H1 (cell line): ENCODE data around the gene ANK2. TPM values are rescaled to one million over a fixed set of nuclear protein-coding genes. Genes with fewer than 3 reads are reported as not detected.

ENCODE experiments used
- CTCF ChIA-PET: fragments of 300-600 bp; sonication (Branson Sonifier 250); formaldehyde crosslinking; loops from one replicate; lab custom pipeline; 2021; ENCODE audit not compliant: partially characterized antibody; lab: Charles Lee
- POLR2A ChIA-PET: fragments of 300-600 bp; sonication (Branson Sonifier 250); formaldehyde crosslinking; loops from one replicate; lab custom pipeline; 2021; ENCODE audit warnings: inconsistent platforms; ENCODE audit not compliant: partially characterized antibody; lab: Charles Lee
- DNase-seq, 2 experiments: peaks; one replicate each; pipeline versions ENCODE4 v3.0.0 to v3.0.0-alpha.2; 2010 to 2022; ENCODE audit warnings: low spot score in 2 of 2, low read depth in 1 of 2, mixed read lengths in 1 of 2
- FAIRE-seq: peaks from 2 replicates; lab custom pipeline; 2011; peaks lifted over from hg19 to GRCh38; lab: Jason Lieb, UNC
- H2AFZ ChIP-seq: 2 replicates; pipeline ENCODE4 v1.8.1; 2012; ENCODE audit warnings: low read length, inconsistent platforms
- H2AK5ac ChIP-seq: 2 replicates; pipeline ENCODE4 v1.6.1; 2013; ENCODE audit warnings: low read depth, low read length
- H2BK120ac ChIP-seq: replicated peaks from 2 replicates; pipeline ENCODE3; 2013; ENCODE audit warnings: low read depth, low read length, inconsistent platforms
- H2BK12ac ChIP-seq: 2 replicates; pipeline ENCODE4 v1.6.1; 2013; ENCODE audit warnings: low read depth, low read length
- H2BK15ac ChIP-seq: 2 replicates; pipeline ENCODE4 v1.6.1; 2013; ENCODE audit warnings: low read length
- H2BK20ac ChIP-seq: 2 replicates; pipeline ENCODE4 v1.6.1; 2013; ENCODE audit warnings: low read length
- H2BK5ac ChIP-seq: 2 replicates; pipeline ENCODE4 v1.6.1; 2013; ENCODE audit warnings: low read depth, low read length
- H3K14ac ChIP-seq: 2 replicates; pipeline ENCODE4 v1.6.1; 2013; ENCODE audit warnings: inconsistent platforms; ENCODE audit not compliant: insufficient read length
- H3K18ac ChIP-seq: 2 replicates; pipeline ENCODE4 v1.6.1; 2013; ENCODE audit warnings: low read length; ENCODE audit errors: extremely low read depth
- H3K23ac ChIP-seq: 2 replicates; pipeline ENCODE4 v1.6.1; 2013; ENCODE audit warnings: inconsistent platforms; ENCODE audit not compliant: insufficient read length
- H3K23me2 ChIP-seq: 2 replicates; pipeline ENCODE4 v1.6.1; 2013; ENCODE audit warnings: low read depth, low read length
- H3K27ac ChIP-seq: 2 replicates; pipeline ENCODE4 v1.6.1; 2011; ENCODE audit warnings: low read depth, low read length, inconsistent platforms
- H3K27me3 ChIP-seq, 4 experiments: replicated peaks in 1 of 4; 1 replicate in 1 of 4; 2 replicates in 3 of 4; pipeline versions ENCODE4 v1.6.1 to v1.8.1; 2011 to 2013; ENCODE audit warnings: low read length in 3 of 4, mild to moderate bottlenecking in 3 of 4, inconsistent platforms in 2 of 4, mixed read lengths in 2 of 4, moderate library complexity in 1 of 4; ENCODE audit not compliant: control insufficient read depth in 3 of 4, insufficient read depth in 3 of 4; ENCODE audit errors: extremely low read depth in 1 of 4
- H3K36me3 ChIP-seq, 4 experiments: 2 replicates each; pipeline versions ENCODE4 v1.6.1 to v1.8.1; 2011 to 2013; ENCODE audit warnings: mild to moderate bottlenecking in 4 of 4, low read length in 3 of 4, moderate library complexity in 2 of 4, control low read depth in 1 of 4, inconsistent platforms in 1 of 4; ENCODE audit not compliant: insufficient read depth in 4 of 4, control insufficient read depth in 2 of 4
- H3K4ac ChIP-seq: replicated peaks from 2 replicates; pipeline ENCODE3; 2013; ENCODE audit warnings: low read length, low read depth, mixed read lengths, inconsistent platforms; ENCODE audit not compliant: insufficient read length
- H3K4me1 ChIP-seq, 4 experiments: replicated peaks in 1 of 4; 1 replicate in 1 of 4; 2 replicates in 3 of 4; pipeline versions ENCODE4 v1.6.1 to v1.8.1; 2011 to 2013; ENCODE audit warnings: low read length in 3 of 4, inconsistent platforms in 2 of 4, mixed read lengths in 1 of 4; ENCODE audit not compliant: insufficient read depth in 4 of 4, control insufficient read depth in 3 of 4
- H3K4me2 ChIP-seq, 2 experiments: 2 replicates each; pipeline versions ENCODE4 v1.6.1 to v1.8.1; 2011 to 2013; ENCODE audit warnings: low read depth in 2 of 2, low read length in 2 of 2, control low read depth in 1 of 2, inconsistent platforms in 1 of 2, mild to moderate bottlenecking in 1 of 2; ENCODE audit not compliant: insufficient read depth in 1 of 2
- H3K4me3 ChIP-seq, 4 experiments: fragments of 200-600, 300-600 bp in 1 of 4; sonication (generic), shearing (Covaris generic), sonication (Bioruptor Twin) in 1 of 4; 2 replicates each; pipeline versions ENCODE4 v1.5.1 to v1.8.1; 2011 to 2016; ENCODE audit warnings: low read length in 4 of 4, low read depth in 3 of 4, control low read depth in 2 of 4, inconsistent platforms in 2 of 4, mild to moderate bottlenecking in 2 of 4, mixed read lengths in 1 of 4, moderate library complexity in 1 of 4; ENCODE audit not compliant: insufficient read depth in 2 of 4; ENCODE audit errors: extremely low read depth in 1 of 4
- H3K56ac ChIP-seq: replicated peaks from 2 replicates; pipeline ENCODE3; 2013; ENCODE audit warnings: low read depth, mild to moderate bottlenecking, mixed read lengths, low read length, inconsistent platforms; ENCODE audit not compliant: insufficient read length
- H3K79me1 ChIP-seq: 2 replicates; pipeline ENCODE4 v1.6.1; 2013; ENCODE audit warnings: low read depth, low read length, control low read depth
- H3K79me2 ChIP-seq, 2 experiments: 2 replicates each; pipeline versions ENCODE4 v1.6.1 to v1.8.1; 2012 to 2013; ENCODE audit warnings: low read length in 2 of 2, mild to moderate bottlenecking in 2 of 2, inconsistent platforms in 1 of 2; ENCODE audit not compliant: insufficient read depth in 2 of 2, control insufficient read depth in 1 of 2
- H3K9ac ChIP-seq, 4 experiments: replicated peaks in 1 of 4; 1 replicate in 1 of 4; 2 replicates in 3 of 4; pipeline versions ENCODE4 v1.6.1 to v1.8.1; 2011 to 2013; ENCODE audit warnings: low read depth in 3 of 4, low read length in 3 of 4, control low read depth in 2 of 4, mild to moderate bottlenecking in 2 of 4, moderate library complexity in 2 of 4, inconsistent platforms in 1 of 4; ENCODE audit errors: extremely low read depth in 1 of 4
- H3K9me3 ChIP-seq, 2 experiments: 2 replicates each; pipeline versions ENCODE4 v1.6.1 to v1.8.1; 2012 to 2013; ENCODE audit warnings: mild to moderate bottlenecking in 2 of 2, moderate library complexity in 2 of 2, control low read depth in 1 of 2, inconsistent platforms in 1 of 2, low read depth in 1 of 2, low read length in 1 of 2, mixed read lengths in 1 of 2; ENCODE audit not compliant: insufficient read depth in 2 of 2
- H4K20me1 ChIP-seq, 2 experiments: replicated peaks in 1 of 2; 2 replicates each; pipeline versions ENCODE3 to v1.8.1; 2011 to 2013; ENCODE audit warnings: inconsistent platforms in 2 of 2, low read length in 2 of 2, mild to moderate bottlenecking in 1 of 2; ENCODE audit not compliant: insufficient read depth in 2 of 2, control insufficient read depth in 1 of 2
- H4K5ac ChIP-seq: 2 replicates; pipeline ENCODE4 v1.6.1; 2013; ENCODE audit warnings: low read length, low read depth, mixed read lengths, inconsistent platforms; ENCODE audit not compliant: insufficient read length
- H4K8ac ChIP-seq: 2 replicates; pipeline ENCODE4 v1.8.0; 2013; ENCODE audit warnings: mild to moderate bottlenecking, moderate library complexity, low read length, inconsistent platforms; ENCODE audit not compliant: insufficient read depth; ENCODE audit errors: extremely low read depth
- H4K91ac ChIP-seq: replicated peaks from 2 replicates; pipeline ENCODE3; 2013; ENCODE audit warnings: low read length, mixed read lengths, inconsistent platforms; ENCODE audit not compliant: insufficient read length
- ASH2L ChIP-seq: fragments of 200-600, 300-600 bp; sonication (generic); IDR thresholded peaks from one replicate; pipeline ENCODE4 v1.7.1; 2017; ENCODE audit warnings: low read length
- BACH1 ChIP-seq: IDR thresholded peaks from 2 replicates; pipeline ENCODE4 v1.6.1; 2012; ENCODE audit warnings: low read length, improper control_type of control experiment
- BCL11A ChIP-seq, 2 experiments: IDR thresholded peaks; one replicate each; pipeline ENCODE4 v1.6.1; 2011; ENCODE audit warnings: low read depth in 2 of 2, low read length in 2 of 2, mild to moderate bottlenecking in 2 of 2
- CREB1 ChIP-seq: IDR thresholded peaks from 2 replicates; pipeline ENCODE4 v1.6.1; 2012; ENCODE audit warnings: inconsistent platforms
- CTBP2 ChIP-seq: IDR thresholded peaks from 2 replicates; pipeline ENCODE4 v1.7.0; 2011; ENCODE audit warnings: borderline replicate concordance, mild to moderate bottlenecking, moderate library complexity, mixed read lengths, low read length; ENCODE audit not compliant: insufficient read depth, insufficient read length
- HDAC2 ChIP-seq, 2 experiments: fragments of 300-600 bp in 1 of 2; sonication (generic) in 1 of 2; IDR thresholded peaks; 2 replicates each; pipeline ENCODE4 v1.6.1; 2011 to 2012; ENCODE audit warnings: low read depth in 2 of 2, low read length in 2 of 2, mild to moderate bottlenecking in 2 of 2, moderate library complexity in 2 of 2, borderline replicate concordance in 1 of 2, inconsistent platforms in 1 of 2
- JUN ChIP-seq: IDR thresholded peaks from 2 replicates; pipeline ENCODE4 v1.6.1; 2011; ENCODE audit warnings: low read depth, mild to moderate bottlenecking, improper control_type of control experiment, low read length
- RAD21 ChIP-seq, 2 experiments: IDR thresholded peaks in 1 of 2; conservative IDR thresholded peaks in 1 of 2; 2 replicates each; pipeline ENCODE4 v1.6.1; 2011; ENCODE audit warnings: low read depth in 2 of 2, low read length in 2 of 2, improper control_type of control experiment in 1 of 2, inconsistent platforms in 1 of 2, mild to moderate bottlenecking in 1 of 2, moderate library complexity in 1 of 2
- RFX5 ChIP-seq: IDR thresholded peaks from 2 replicates; pipeline ENCODE4 v1.6.1; 2011; ENCODE audit warnings: low read depth, low read length, improper control_type of control experiment, borderline replicate concordance
- WGBS, 2 experiments: shearing (Covaris generic) in 1 of 2; methylation state at CpG; one replicate each; pipeline versions ENCODE4 v1.1.6 to v1.1.7; 2013 to 2015; ENCODE audit warnings: low lambda C conversion rate in 2 of 2, mixed read lengths in 2 of 2, inconsistent platforms in 1 of 2, low coverage in 1 of 2, missing lambda C conversion rate in 1 of 2; ENCODE audit not compliant: insufficient replicate concordance in 2 of 2, insufficient coverage in 1 of 2, insufficient read length in 1 of 2; ENCODE audit errors: extremely low coverage in 1 of 2, missing lambda C conversion rate in 1 of 2; 5-methylcytosine and 5-hydroxymethylcytosine counted together
- polyA plus RNA-seq, 7 experiments: library from polyadenylated mRNA; depleted of rRNA in 3 of 7; stranded (reverse) in 5 of 7; unstranded in 2 of 7; fragments of >200 nt in 5 of 7; fragments of 200-250 nt in 2 of 7; gene quantifications; 1 replicate in 5 of 7; 2 replicates in 1 of 7; 4 replicates in 1 of 7; pipeline versions ENCODE4 v1.2.1 to v1.2.3, GENCODE V29; 2011 to 2013; ENCODE audit warnings: missing spikeins in 2 of 7, mixed read lengths in 2 of 7
- total RNA-seq: library from RNA; stranded (reverse); fragmentation: NEBNext Ultra II Directional; extraction: Animal tissue kit (Norgen Biotek cat#: 25700); gene quantifications from 2 replicates; pipeline ENCODE4 v1.2.1, GENCODE V29; 2021
- TF ChIP-seq, protein P1 (sequence below): IDR thresholded peaks from 2 replicates; pipeline ENCODE4 v1.6.1; 2012; ENCODE audit warnings: inconsistent platforms

Gene ANK2
- total and polyA plus RNA-seq, 2 of the 8 experiments (the other 6 are each of a cell fraction or from before 2014, with no cell fraction given): 14.2 to 35.1 TPM

DNA sequence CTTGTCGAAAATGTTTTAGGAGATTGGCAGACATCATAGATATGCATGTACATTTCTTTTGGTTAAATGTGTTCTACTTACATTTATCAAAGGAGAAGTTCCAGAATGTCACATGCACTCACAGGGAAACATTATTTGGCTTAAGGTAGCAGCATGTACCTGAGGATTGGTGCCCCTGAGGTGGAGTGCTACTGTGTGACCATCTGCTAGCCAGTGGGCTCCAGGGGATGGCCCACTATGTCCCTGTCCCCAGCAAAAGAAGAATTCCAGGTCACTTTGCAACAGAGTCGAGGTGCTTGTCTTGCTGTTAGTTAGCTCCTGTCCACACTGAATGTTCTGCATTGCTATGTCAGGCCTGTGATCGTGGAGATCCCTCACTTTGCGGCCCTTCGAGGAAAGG, 283.2 kb downstream of the ANK2 start:
- Histone ChIP-seq H2AK5ac (no peak overlapping the region; the same call in 1 of the 2 replicates), H3K23me2 (no peaks in the 10 kb centered on the region), H3K4me2 (no peak overlapping the region), H3K4me3 (no peak overlapping the region), H4K5ac (no peak overlapping the region), H4K20me1 (no peaks in the 10 kb centered on the region), H2BK20ac (no peak overlapping the region), H3K18ac (no peak overlapping the region), H4K8ac (no peak overlapping the region), H2BK120ac (no peak overlapping the region), H3K14ac (no peak overlapping the region), H3K36me3 (peaks cover 5 to 52% (median 23%) of the 10 kb centered on the region in 4 experiments; a peak in 6 of 8 replicates), H3K27ac (no peak overlapping the region), H2BK5ac (no peak overlapping the region), H3K9me3 (no peaks in the 10 kb centered on the region), H2BK12ac (no peak overlapping the region), H3K27me3 (no peaks in the 10 kb centered on the region), H3K4ac (no peak overlapping the region), H2BK15ac (no peak overlapping the region), H3K23ac (no peak overlapping the region), H3K79me2 (no peaks in the 10 kb centered on the region), H3K56ac (no peak overlapping the region), H4K91ac (no peak overlapping the region), H3K9ac (no peak overlapping the region), H3K4me1 (peaks cover 0 to 6% (median 3%) of the 10 kb centered on the region in 4 experiments; a peak in 5 of 7 replicates), H3K79me1 (no peaks in the 10 kb centered on the region), H2AFZ (no peak overlapping the region)
- DNase-seq (no peak), FAIRE-seq (no peak)
- ChIA-PET POLR2A (no interaction called here), CTCF (no interaction called here)
- WGBS, 2 experiments: 92% methylated on average over 5 of the region's 5 CpGs; no CpG with 5 or more reads in 1 of the 2 experiments
- TF ChIP-seq RFX5 (no peak), ASH2L (no peak), CTBP2 (no peak), BCL11A (IDR thresholded peaks at IDR 0.05; ENCODE audit: low read depth in 2 of 2, low read length in 2 of 2) (no peak), JUN (no peak), HDAC2 (IDR thresholded peaks at IDR 0.05; ENCODE audit: borderline replicate concordance in 1 of 2, low read depth in 2 of 2, low read length in 2 of 2) (no peak), BACH1 (no peak), RAD21 (IDR thresholded peaks at IDR 0.05 in 1 of 2, conservative IDR thresholded peaks at IDR 0.05 in 1 of 2; ENCODE audit: low read depth in 2 of 2, low read length in 2 of 2) (no peak), CREB1 (no peak)
- TF ChIP-seq, protein P1, sequence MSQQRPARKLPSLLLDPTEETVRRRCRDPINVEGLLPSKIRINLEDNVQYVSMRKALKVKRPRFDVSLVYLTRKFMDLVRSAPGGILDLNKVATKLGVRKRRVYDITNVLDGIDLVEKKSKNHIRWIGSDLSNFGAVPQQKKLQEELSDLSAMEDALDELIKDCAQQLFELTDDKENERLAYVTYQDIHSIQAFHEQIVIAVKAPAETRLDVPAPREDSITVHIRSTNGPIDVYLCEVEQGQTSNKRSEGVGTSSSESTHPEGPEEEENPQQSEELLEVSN: no peak
